GM12872 (cell line): Measurements from ENCODE around the gene COPG1.
A peak's percentile ranks its signal among the peaks of the same experiment; 100 is the strongest.

Experiments
- CTCF ChIP-seq: IDR thresholded peaks from 3 replicates; pipeline ENCODE4 v1.5.1; 2011; ENCODE audit warnings: low read depth, mild to moderate bottlenecking, low read length, moderate library complexity; ENCODE audit not compliant: insufficient read depth

COPG1 gene

DNA sequence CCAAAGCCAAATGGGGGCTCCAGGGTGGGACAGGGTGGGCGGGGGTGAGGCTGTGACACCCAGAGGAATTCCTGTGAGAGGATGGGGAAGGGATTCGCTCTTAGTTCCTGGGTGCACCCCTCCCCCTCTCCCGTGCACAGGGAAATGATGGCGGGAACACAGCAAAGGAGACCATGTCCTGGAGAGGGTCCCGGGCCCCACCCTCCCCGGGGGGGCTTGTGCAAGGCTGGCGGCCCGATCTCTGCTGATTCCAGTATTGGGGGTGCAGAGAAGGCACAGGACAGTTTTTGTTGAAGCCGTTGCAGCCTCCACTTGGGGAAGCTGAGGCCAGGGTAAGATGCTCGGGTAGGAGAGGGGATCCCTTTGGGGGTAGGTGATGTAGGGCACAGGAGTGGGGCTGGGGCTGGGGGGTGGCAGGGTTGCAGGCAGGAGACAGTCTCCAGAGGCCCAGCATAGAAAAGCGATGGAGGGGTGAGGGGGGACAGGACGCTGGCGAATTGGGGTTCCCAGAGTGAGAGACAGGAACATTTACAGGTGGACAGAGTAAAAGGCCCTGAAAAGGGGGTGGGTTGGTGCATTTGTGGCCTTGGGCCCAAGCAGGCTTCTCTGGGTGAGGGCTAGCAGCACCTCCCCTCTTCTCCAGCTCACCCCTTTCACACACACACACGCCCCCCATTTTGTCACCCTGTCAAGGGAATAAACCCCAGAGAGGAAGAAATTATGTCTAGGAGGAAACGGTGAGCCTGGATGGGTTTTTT is 67.8 kb downstream of the COPG1 start:
- TF ChIP-seq CTCF, result no peak

DNA sequence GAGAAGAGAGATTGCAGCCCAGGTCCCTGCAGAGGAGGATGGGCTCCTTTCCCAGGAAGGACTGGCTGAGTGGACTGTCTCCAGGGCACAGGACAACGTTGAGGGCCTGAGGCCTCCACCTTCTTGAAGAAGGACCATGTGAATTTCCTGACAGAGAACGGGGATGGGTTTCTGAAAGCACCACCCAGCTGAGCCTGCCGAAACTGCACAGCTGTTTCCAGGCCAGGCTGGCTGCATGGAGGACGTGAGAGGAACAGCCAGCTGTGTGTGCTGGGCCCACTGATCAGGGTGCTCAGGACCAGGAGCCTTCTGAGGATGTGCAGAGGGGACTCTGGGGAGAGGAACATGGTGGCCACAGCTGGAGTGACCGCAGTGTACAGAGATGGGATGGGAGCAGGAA is 68.4 kb downstream of the COPG1 start:
- TF ChIP-seq CTCF, result no peak

GRCh38 chr3:129318921-129319320 is 69.5 kb downstream of the COPG1 start:
- no peak for TF ChIP-seq CTCF

DNA sequence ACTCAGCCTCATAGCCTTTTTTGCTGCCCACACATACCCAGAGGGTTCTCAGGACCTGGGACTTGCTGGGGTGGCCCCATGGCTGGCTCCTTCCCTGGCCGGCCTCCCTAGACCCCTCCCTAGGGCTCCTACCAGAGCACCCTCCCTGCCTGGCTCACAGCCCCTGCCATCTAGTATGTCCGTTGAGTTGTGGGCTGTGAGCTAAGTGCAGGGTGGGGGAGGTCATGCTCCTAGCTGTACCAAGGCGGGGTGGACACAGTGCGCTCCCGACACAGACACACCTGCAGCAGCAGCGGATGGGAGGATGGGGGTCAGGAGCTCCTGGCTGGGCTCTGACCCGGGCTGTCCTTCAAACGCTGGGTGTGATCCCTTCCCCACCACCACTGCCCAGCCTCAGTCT is 70.9 kb downstream of the COPG1 start:
- TF ChIP-seq CTCF, result no peak

DNA sequence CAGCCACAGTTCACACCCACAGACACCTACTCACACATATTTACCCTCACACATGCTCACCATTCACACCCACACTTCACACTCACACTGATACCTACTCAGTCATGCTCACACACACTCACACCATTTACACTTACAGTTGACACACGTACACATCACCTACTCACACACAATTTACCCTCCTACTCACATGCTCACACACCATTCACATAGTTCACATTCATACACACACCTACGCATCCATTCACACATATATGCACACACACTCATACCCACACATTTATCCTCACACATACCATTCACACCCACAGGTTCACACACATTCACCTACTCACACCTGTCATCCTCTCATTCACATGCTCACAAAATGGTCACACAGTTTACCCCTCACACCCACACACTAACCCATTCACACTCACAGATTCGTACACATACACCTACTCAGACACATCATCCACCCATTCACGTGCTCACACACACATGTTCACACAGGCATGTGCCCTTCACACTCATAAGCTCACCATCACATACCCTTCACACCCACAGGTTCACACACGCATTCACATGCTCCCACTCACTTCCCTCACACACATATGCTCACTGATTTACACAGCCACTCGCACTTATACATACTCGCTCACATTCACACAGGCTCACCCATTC is 71.5 kb downstream of the COPG1 start:
- TF ChIP-seq CTCF, result no peak

- no peak for TF ChIP-seq CTCF
Observed at GRCh38 chr3:129321887-129322286, 72.5 kb downstream of the COPG1 start.

GRCh38 chr3:129323651-129324294 is 74.4 kb downstream of the COPG1 start:
- peak; percentile 72 for TF ChIP-seq CTCF
